NCI-H146 treated with DMSO at 0.1 percent for 48 hours (cell line): ENCODE results near the gene CLSTN2.

Experiments
- DNase-seq: peaks from one replicate; lab custom pipeline; 2025; ENCODE audit not compliant: unreplicated experiment; lab: John Stamatoyannopoulos, UW

CLSTN2 gene

GRCh38 chr3:140145528-140145927 is 210.5 kb downstream of the CLSTN2 start:
- no peak for DNase-seq

- no peak for DNase-seq
Observed at GRCh38 chr3:140146668-140147067, 211.7 kb downstream of the CLSTN2 start.

GRCh38 chr3:140147965-140148490 is 213.0 kb downstream of the CLSTN2 start:
- no peak for DNase-seq

GRCh38 chr3:140148824-140149390 is 213.9 kb downstream of the CLSTN2 start:
- DNase-seq, result no peak

GRCh38 chr3:140151321-140151720 is 216.3 kb downstream of the CLSTN2 start:
- no peak for DNase-seq

- DNase-seq, result no peak
Observed at GRCh38 chr3:140152851-140153639, 218.1 kb downstream of the CLSTN2 start.

GRCh38 chr3:140153736-140154135 is 218.8 kb downstream of the CLSTN2 start:
- no peak for DNase-seq

GRCh38 chr3:140157161-140157560 is 222.2 kb downstream of the CLSTN2 start:
- no peak for DNase-seq

GRCh38 chr3:140159646-140160045 is 224.7 kb downstream of the CLSTN2 start:
- no peak for DNase-seq

- no peak for DNase-seq
Observed at GRCh38 chr3:140160553-140160952, 225.6 kb downstream of the CLSTN2 start.

GRCh38 chr3:140162551-140162950 is 227.6 kb downstream of the CLSTN2 start:
- no peak for DNase-seq

GRCh38 chr3:140163159-140163763 is 228.3 kb downstream of the CLSTN2 start:
- DNase-seq, result no peak

- no peak for DNase-seq
Observed at GRCh38 chr3:140164156-140164555, 229.2 kb downstream of the CLSTN2 start.

GRCh38 chr3:140164922-140165590 is 230.1 kb downstream of the CLSTN2 start:
- DNase-seq, result no peak

- no peak for DNase-seq
Observed at GRCh38 chr3:140165781-140166180, 230.8 kb downstream of the CLSTN2 start.

GRCh38 chr3:140166861-140167599 is 232.0 kb downstream of the CLSTN2 start:
- DNase-seq, result no peak

- DNase-seq, result no peak
Observed at GRCh38 chr3:140167600-140168281, 232.8 kb downstream of the CLSTN2 start.

GRCh38 chr3:140170612-140171011 is 235.6 kb downstream of the CLSTN2 start:
- DNase-seq, result no peak

- DNase-seq, result no peak
Observed at GRCh38 chr3:140176526-140176925, 241.5 kb downstream of the CLSTN2 start.

GRCh38 chr3:140177943-140178342 is 243.0 kb downstream of the CLSTN2 start:
- no peak for DNase-seq
